ENCODE results near the gene NONO. TPM values are rescaled to one million over a fixed set of nuclear protein-coding genes. Genes with fewer than 3 reads are reported as not detected.

Gene NONO
- total RNA-seq, 6 experiments from 2014 or later: 92.9 to 113 (median 98.4) TPM

- no peaks in the 10 kb centered on the region for H3K9me3 ChIP-seq
- intact Hi-C loops (cut with DNase I): no loop called here
- H3K36me3 ChIP-seq: peaks cover 0 to 13% (median 0%) of the 10 kb centered on the region in 4 donors
- H3K4me3 ChIP-seq: no peak overlapping the region
- no peak for DNase-seq
- H3K4me1 ChIP-seq: peaks cover 0 to 5% (median 0%) of the 10 kb centered on the region in 4 donors
- H3K27ac ChIP-seq: no peak overlapping the region
- TF ChIP-seq CTCF (IDR thresholded peaks at IDR 0.05): no peak
- TF ChIP-seq POLR2A (IDR thresholded peaks at IDR 0.05): no peak
- WGBS (ENCODE audit: insufficient coverage, low coverage, low lambda C conversion rate, missing lambda C conversion rate): 36% methylated on average over 7 of the region's 8 CpGs
- peaks cover 0 to 6% of the 10 kb centered on the region in 2 donors for H3K27me3 ChIP-seq
- no peak for ATAC-seq
Observed at GRCh38 chrX:71251466-71251973, 31.9 kb upstream of the NONO start.

GRCh38 chrX:71252221-71252620 is 31.2 kb upstream of the NONO start:
- ATAC-seq: no peak
- H3K9me3 ChIP-seq: no peaks in the 10 kb centered on the region
- intact Hi-C loops (cut with DNase I): no loop called here
- no peak overlapping the region for H3K4me3 ChIP-seq
- H3K27me3 ChIP-seq: peaks cover 0 to 6% of the 10 kb centered on the region in 2 donors
- H3K27ac ChIP-seq: no peak overlapping the region
- peaks cover 0 to 8% (median 0%) of the 10 kb centered on the region in 4 donors for H3K36me3 ChIP-seq
- peaks cover 0 to 5% (median 0%) of the 10 kb centered on the region in 4 donors for H3K4me1 ChIP-seq
- DNase-seq: no peak
- TF ChIP-seq CTCF (IDR thresholded peaks at IDR 0.05) (no peak), POLR2A (IDR thresholded peaks at IDR 0.05) (no peak)
- 90% methylated on average over 2 of the region's 2 CpGs for WGBS (ENCODE audit: insufficient coverage, low coverage, low lambda C conversion rate, missing lambda C conversion rate)

GRCh38 chrX:71253253-71254091 is 30.0 kb upstream of the NONO start:
- Histone ChIP-seq H3K27me3 (peaks cover 0 to 6% of the 10 kb centered on the region in 2 donors), H3K36me3 (peaks cover 0 to 7% (median 0%) of the 10 kb centered on the region in 4 donors), H3K27ac (peak overlapping the region; percentile 57 to 68 (median 59)), H3K9me3 (no peaks in the 10 kb centered on the region), H3K4me1 (peaks cover 0 to 5% (median 0%) of the 10 kb centered on the region in 4 donors), H3K4me3 (peak overlapping the region; percentile 59 to 71 (median 59))
- ATAC-seq (no peak), DNase-seq (peak in 1 of 3 donors; percentile 35)
- TF ChIP-seq CTCF (IDR thresholded peaks at IDR 0.05) (peak; percentile 18 to 37 (median 22)), POLR2A (IDR thresholded peaks at IDR 0.05) (no peak)
- 22% methylated on average over 26 of the region's 35 CpGs for WGBS (ENCODE audit: insufficient coverage, low coverage, low lambda C conversion rate, missing lambda C conversion rate)
- intact Hi-C loops (cut with DNase I): no loop called here

GRCh38 chrX:71254092-71254963 is 29.1 kb upstream of the NONO start, which contains the start of gene ZMYM3:
Gene ZMYM3 (minus strand): TSS chrX:71254140. CDS start chrX:71253255, 885 bp downstream.
- DNase-seq (peak; percentile 88 to 91 (median 89)), ATAC-seq (peak; percentile 91 to 95 (median 92))
- no peaks in the 10 kb centered on the region for H3K36me3 ChIP-seq
- intact Hi-C loops (cut with DNase I): no loop called here
- 32% methylated on average over 28 of the region's 54 CpGs for WGBS (ENCODE audit: insufficient coverage, low coverage, low lambda C conversion rate, missing lambda C conversion rate)
- H3K27ac ChIP-seq: peak within 1 kb of the TSS; percentile 57 to 68 (median 59)
- peak within 1 kb of the TSS; percentile 59 to 71 (median 59) for H3K4me3 ChIP-seq
- peaks cover 0 to 6% of the 10 kb centered on the region in 2 donors for H3K27me3 ChIP-seq
- H3K4me1 ChIP-seq: peaks cover 0 to 5% (median 0%) of the 10 kb centered on the region in 4 donors
- TF ChIP-seq POLR2A (IDR thresholded peaks at IDR 0.05): peak; percentile 58
- TF ChIP-seq CTCF (IDR thresholded peaks at IDR 0.05): no peak
- H3K9me3 ChIP-seq: no peaks in the 10 kb centered on the region

Measured in right lobe of liver (tissue), 6 donors.